Measurements from ENCODE around the gene IRF2BPL. TPM values are rescaled to one million over a fixed set of nuclear protein-coding genes. Genes with fewer than 3 reads are reported as not detected.

Gene IRF2BPL
- total RNA-seq, 1 experiment from 2014 or later: 83.3 TPM

- ATAC-seq (no peak), DNase-seq (ENCODE audit: low read depth, low spot score) (no peak)
- CTCF ChIA-PET: interaction anchor here (0.7 kb wide), 1 partner anchor 125 kb away, joined by 3 read pairs; no protein-coding TSS in a partner anchor
- Histone ChIP-seq H3K27me3 (ENCODE audit: control insufficient read depth, insufficient read depth, low read length) (no peaks in the 10 kb centered on the region), H3K9me3 (ENCODE audit: control insufficient read depth, insufficient read depth, low read depth, low read length) (no peaks in the 10 kb centered on the region), H3K36me3 (ENCODE audit: control insufficient read depth, insufficient read depth, low read length) (no peaks in the 10 kb centered on the region), H3K4me1 (ENCODE audit: control insufficient read depth, insufficient read depth, low read length) (no peaks in the 10 kb centered on the region), H3K4me3 (ENCODE audit: low read depth in 2 of 2, low read length in 2 of 2) (no peak overlapping the region), H3K27ac (ENCODE audit: low read length) (no peak overlapping the region)
- TF ChIP-seq REST (IDR thresholded peaks at IDR 0.05; ENCODE audit: insufficient read depth in 1 of 2, low read depth in 2 of 2, low read length in 1 of 2): no peak
- TF ChIP-seq TCF7L2 (IDR thresholded peaks at IDR 0.05; ENCODE audit: low read depth, low read length): no peak
- TF ChIP-seq SIN3A (IDR thresholded peaks at IDR 0.05; ENCODE audit: borderline replicate concordance, insufficient read depth, low read depth, low read length): no peak
- TF ChIP-seq CTCF (IDR thresholded peaks at IDR 0.05): no peak
- TF ChIP-seq POLR2AphosphoS5 (IDR thresholded peaks at IDR 0.05; ENCODE audit: low read depth, low read length): no peak
- BruUV-seq (replicated peaks): no TSS peak
- in situ Hi-C loops (cut with HindIII; ENCODE audit: low pct_unique_long_range_greater_than_20kb, low sequenced_read_pairs): no loop called here
- POLR2A ChIA-PET: interaction anchor here (0.7 kb wide), 1 partner anchor 59 kb away, joined by 3 read pairs; no protein-coding TSS in a partner anchor
- intact Hi-C loops (cut with micrococcal nuclease; ENCODE audit: unreplicated experiment): no loop called here
Measured at GRCh38 chr14:76995279-76996035, 33.1 kb downstream of the IRF2BPL start.

- H3K4me3 ChIP-seq (ENCODE audit: low read depth in 2 of 2, low read length in 2 of 2): no peak overlapping the region
- ChIA-PET POLR2A (no interaction called here), CTCF (no interaction called here)
- DNase-seq (ENCODE audit: low read depth, low spot score): no peak
- no peaks in the 10 kb centered on the region for H3K36me3 ChIP-seq (ENCODE audit: control insufficient read depth, insufficient read depth, low read length)
- H3K27me3 ChIP-seq (ENCODE audit: control insufficient read depth, insufficient read depth, low read length): no peaks in the 10 kb centered on the region
- H3K4me1 ChIP-seq (ENCODE audit: control insufficient read depth, insufficient read depth, low read length): no peaks in the 10 kb centered on the region
- H3K9me3 ChIP-seq (ENCODE audit: control insufficient read depth, insufficient read depth, low read depth, low read length): no peaks in the 10 kb centered on the region
- in situ Hi-C loops (cut with HindIII; ENCODE audit: low pct_unique_long_range_greater_than_20kb, low sequenced_read_pairs): no loop called here
- intact Hi-C loops (cut with micrococcal nuclease; ENCODE audit: unreplicated experiment): no loop called here
- no TSS peak for BruUV-seq (replicated peaks)
- no peak overlapping the region for H3K27ac ChIP-seq (ENCODE audit: low read length)
- TF ChIP-seq TCF7L2 (IDR thresholded peaks at IDR 0.05; ENCODE audit: low read depth, low read length): no peak
- TF ChIP-seq SIN3A (IDR thresholded peaks at IDR 0.05; ENCODE audit: borderline replicate concordance, insufficient read depth, low read depth, low read length): no peak
- TF ChIP-seq CTCF (IDR thresholded peaks at IDR 0.05): no peak
- no peak for TF ChIP-seq REST (IDR thresholded peaks at IDR 0.05; ENCODE audit: insufficient read depth in 1 of 2, low read depth in 2 of 2, low read length in 1 of 2)
- TF ChIP-seq POLR2AphosphoS5 (IDR thresholded peaks at IDR 0.05; ENCODE audit: low read depth, low read length): no peak
- no peak for ATAC-seq
Measured at GRCh38 chr14:76993752-76994151, 34.8 kb downstream of the IRF2BPL start.

Measured in Panc1 (cell line).